Measurements from ENCODE around the gene DUSP18. TPM values are rescaled to one million over a fixed set of nuclear protein-coding genes. Genes with fewer than 3 reads are reported as not detected.

Gene DUSP18
- total and polyA plus RNA-seq, 4 donors, result 9.9 to 21.1 (median 13.7) TPM

DNA sequence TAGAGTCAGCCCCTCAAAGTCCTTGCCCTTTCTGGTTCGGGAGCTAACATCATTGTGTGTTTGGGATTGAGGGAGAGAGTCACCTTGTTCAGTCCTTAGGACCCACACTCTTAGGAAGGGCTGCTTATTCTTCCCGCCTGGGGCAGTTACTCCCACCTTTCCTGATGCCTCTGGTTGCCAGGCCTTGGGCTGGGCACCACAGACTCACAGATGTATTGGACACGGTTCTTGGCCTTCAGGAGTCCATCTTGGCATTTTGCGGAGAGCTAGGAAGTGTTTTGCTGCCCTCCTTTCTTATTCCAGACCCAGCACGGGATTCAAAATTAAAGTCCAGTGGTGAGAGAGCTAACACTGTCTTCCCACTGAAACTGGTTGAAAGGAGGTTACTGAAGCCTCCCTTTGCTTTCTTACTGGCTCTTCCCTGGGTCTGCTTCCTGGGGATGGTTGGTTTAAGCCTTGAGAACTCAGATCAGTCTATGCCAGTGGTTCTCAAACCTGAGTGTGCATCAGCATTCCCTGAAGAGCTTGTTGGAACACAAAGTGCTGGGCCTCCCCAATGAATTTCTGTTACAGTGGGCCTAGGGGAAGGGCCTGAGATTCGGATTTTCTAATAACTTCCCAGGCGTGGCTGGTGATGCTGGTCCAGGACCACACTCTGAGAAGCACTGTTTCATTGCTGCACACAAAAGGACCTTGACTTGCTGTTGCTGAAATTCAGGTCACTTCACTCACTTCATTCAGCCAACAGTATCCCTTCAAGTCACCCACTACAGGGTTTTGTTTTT lies 28.4 kb upstream of the DUSP18 start:
- WGBS (ENCODE audit: insufficient coverage), result 50% methylated on average over 7 of the region's 7 CpGs
- no peaks in the 10 kb centered on the region for H3K36me3 ChIP-seq (ENCODE audit: control insufficient read depth, insufficient read depth, low read length)
- no peaks in the 10 kb centered on the region for H3K27me3 ChIP-seq (ENCODE audit: control insufficient read depth, insufficient read depth, low read length)
- H3K9me3 ChIP-seq (ENCODE audit: control insufficient read depth, insufficient read depth, low read length), result no peaks in the 10 kb centered on the region
- H3K4me1 ChIP-seq (ENCODE audit: control insufficient read depth, insufficient read depth, low read length), result peaks cover 32% of the 10 kb centered on the region
- H3K4me3 ChIP-seq (ENCODE audit: low read depth, low read length), result peak overlapping the region; percentile 16
- H3K27ac ChIP-seq (ENCODE audit: low read depth, low read length), result no peak overlapping the region
- peak in 2 of 6 donors; percentile 15 to 28 for DNase-seq (ENCODE audit: low read depth in 4 of 6, low spot score in 6 of 6)

DNA sequence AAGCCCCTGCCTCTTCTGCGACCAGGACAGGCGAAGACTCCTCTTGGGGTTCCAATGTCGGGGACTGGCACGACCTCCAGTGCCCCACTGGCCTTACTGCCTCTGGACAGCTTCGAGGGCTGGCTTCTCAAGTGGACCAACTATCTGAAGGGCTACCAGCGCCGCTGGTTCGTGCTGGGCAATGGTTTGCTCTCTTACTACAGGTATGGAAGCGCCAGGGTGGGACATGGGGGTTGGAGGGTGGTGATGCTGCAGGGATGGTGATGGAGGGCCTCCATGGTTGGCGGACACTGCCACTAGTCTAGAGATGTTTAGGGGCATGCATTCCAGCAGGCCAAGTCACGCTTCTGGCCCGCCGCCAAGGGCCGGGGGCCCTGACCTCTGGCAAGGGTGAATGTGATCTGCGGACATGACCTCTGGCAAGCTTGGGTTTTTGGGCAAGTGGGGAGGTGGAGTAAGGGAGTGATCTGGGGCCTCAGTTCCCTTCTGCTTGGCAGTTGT lies 27.7 kb upstream of the DUSP18 start:
- peak in 2 of 6 donors; percentile 27 to 40 for DNase-seq (ENCODE audit: low read depth in 4 of 6, low spot score in 6 of 6)
- Histone ChIP-seq H3K4me1 (ENCODE audit: control insufficient read depth, insufficient read depth, low read length) (peaks cover 32% of the 10 kb centered on the region), H3K27ac (ENCODE audit: low read depth, low read length) (no peak overlapping the region), H3K27me3 (ENCODE audit: control insufficient read depth, insufficient read depth, low read length) (no peaks in the 10 kb centered on the region), H3K4me3 (ENCODE audit: low read depth, low read length) (peak overlapping the region; percentile 69), H3K36me3 (ENCODE audit: control insufficient read depth, insufficient read depth, low read length) (no peaks in the 10 kb centered on the region), H3K9me3 (ENCODE audit: control insufficient read depth, insufficient read depth, low read length) (no peaks in the 10 kb centered on the region)
- WGBS (ENCODE audit: insufficient coverage), result 58% methylated on average over 15 of the region's 15 CpGs

DNA sequence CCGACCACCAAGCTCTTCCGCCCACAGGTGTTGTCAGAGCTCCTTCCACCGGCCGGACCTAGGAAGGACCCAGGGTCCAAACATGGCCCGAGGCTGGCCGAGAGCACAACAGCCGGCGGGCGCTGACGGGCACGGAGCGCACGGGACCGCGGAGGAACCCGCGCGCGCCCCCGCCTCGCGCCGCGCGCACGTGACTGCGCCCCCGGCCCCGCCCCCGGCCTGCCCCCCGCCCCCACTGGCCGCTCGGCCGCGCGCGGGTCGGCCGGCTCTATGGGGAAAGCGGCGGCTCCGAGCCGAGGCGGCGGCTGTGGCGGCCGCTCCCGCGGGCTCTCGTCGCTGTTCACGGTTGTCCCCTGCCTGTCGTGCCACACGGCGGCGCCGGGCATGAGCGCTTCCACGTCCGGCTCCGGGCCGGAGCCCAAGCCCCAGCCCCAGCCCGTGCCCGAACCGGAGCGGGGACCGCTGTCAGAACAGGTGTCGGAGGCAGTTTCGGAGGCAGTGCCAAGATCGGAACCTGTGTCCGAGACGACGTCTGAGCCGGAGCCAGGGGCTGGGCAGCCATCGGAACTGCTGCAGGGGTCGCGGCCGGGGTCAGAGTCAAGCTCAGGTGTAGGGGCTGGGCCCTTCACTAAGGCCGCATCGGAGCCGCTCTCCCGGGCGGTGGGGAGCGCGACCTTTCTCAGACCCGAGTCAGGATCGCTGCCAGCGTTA lies 27.1 kb upstream of the DUSP18 start, which contains the start of gene OSBP2:
TSS of gene OSBP2 (plus strand) at position 235 of the 711 bp plus-strand sequence. CDS start at position 271, 36 bp downstream.
- H3K9me3 ChIP-seq (ENCODE audit: control insufficient read depth, insufficient read depth, low read length), result no peaks in the 10 kb centered on the region
- H3K27ac ChIP-seq (ENCODE audit: low read depth, low read length), result peak within 1 kb of the TSS; percentile 41
- H3K4me3 ChIP-seq (ENCODE audit: low read depth, low read length), result peak within 1 kb of the TSS; percentile 76
- H3K4me1 ChIP-seq (ENCODE audit: control insufficient read depth, insufficient read depth, low read length), result peaks cover 32% of the 10 kb centered on the region
- WGBS (ENCODE audit: insufficient coverage), result under 1% methylated on average over 88 of the region's 88 CpGs
- H3K27me3 ChIP-seq (ENCODE audit: control insufficient read depth, insufficient read depth, low read length), result no peaks in the 10 kb centered on the region
- H3K36me3 ChIP-seq (ENCODE audit: control insufficient read depth, insufficient read depth, low read length), result no peaks in the 10 kb centered on the region
- DNase-seq (ENCODE audit: low read depth in 4 of 6, low spot score in 6 of 6), result peak in 3 of 6 donors; percentile 42 to 80 (median 79)

DNA sequence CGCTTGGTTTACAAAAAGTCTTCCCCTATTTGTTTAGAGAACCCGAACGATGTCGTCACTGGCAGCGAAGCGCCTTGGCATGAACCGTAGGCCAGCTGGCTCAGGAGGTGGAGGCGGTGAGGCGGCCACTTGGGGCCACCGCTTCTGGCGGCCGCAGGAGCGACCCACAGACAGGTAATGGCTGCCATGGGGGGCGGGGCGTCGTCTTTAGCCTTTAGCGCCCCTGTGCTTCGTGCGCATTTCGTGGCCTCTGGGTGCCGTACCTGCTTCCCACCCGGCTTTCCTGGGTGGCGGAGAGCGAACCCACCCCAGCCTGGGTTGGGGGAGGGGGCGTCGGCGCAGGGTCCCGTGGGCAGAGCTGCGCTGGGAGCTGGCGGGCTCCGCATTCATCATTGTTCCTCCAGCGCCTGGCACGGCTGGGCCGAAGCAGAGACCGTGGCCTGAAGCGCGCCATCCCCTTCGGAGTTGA lies 26.5 kb upstream of the DUSP18 start:
- peak in 3 of 6 donors; percentile 55 to 89 (median 85) for DNase-seq (ENCODE audit: low read depth in 4 of 6, low spot score in 6 of 6)
- Histone ChIP-seq H3K4me1 (ENCODE audit: control insufficient read depth, insufficient read depth, low read length) (peaks cover 32% of the 10 kb centered on the region), H3K4me3 (ENCODE audit: low read depth, low read length) (peak overlapping the region; percentile 76), H3K9me3 (ENCODE audit: control insufficient read depth, insufficient read depth, low read length) (no peaks in the 10 kb centered on the region), H3K27ac (ENCODE audit: low read depth, low read length) (peak overlapping the region; percentile 41), H3K36me3 (ENCODE audit: control insufficient read depth, insufficient read depth, low read length) (no peaks in the 10 kb centered on the region), H3K27me3 (ENCODE audit: control insufficient read depth, insufficient read depth, low read length) (no peaks in the 10 kb centered on the region)
- WGBS (ENCODE audit: insufficient coverage), result under 1% methylated on average over 34 of the region's 38 CpGs

DNA sequence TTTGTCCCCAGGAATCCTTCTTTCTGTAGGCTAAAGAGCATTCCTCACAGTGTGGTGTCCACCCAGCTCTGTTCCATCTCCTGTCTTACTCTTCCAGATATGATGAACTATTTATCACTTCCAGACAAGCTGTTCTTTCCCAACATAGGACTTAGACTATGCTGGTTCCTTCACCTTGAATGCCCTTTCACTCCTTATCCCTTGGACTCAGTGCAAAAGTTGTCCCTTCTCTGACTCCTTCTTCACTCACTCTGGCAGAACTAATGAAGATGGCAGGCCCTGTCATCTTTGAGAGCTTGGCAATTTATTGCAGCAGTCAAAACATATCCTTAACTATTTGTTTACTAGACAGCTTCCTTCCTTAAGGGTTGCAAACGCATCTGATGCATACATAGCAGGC lies 23.5 kb upstream of the DUSP18 start:
- H3K27me3 ChIP-seq (ENCODE audit: control insufficient read depth, insufficient read depth, low read length), result no peaks in the 10 kb centered on the region
- peaks cover 21% of the 10 kb centered on the region for H3K4me1 ChIP-seq (ENCODE audit: control insufficient read depth, insufficient read depth, low read length)
- no peak overlapping the region for H3K4me3 ChIP-seq (ENCODE audit: low read depth, low read length)
- no CpG with 5 or more reads among the region's 1 CpG for WGBS (ENCODE audit: insufficient coverage)
- H3K9me3 ChIP-seq (ENCODE audit: control insufficient read depth, insufficient read depth, low read length), result no peaks in the 10 kb centered on the region
- DNase-seq (ENCODE audit: low read depth in 4 of 6, low spot score in 6 of 6), result no peak
- H3K27ac ChIP-seq (ENCODE audit: low read depth, low read length), result no peak overlapping the region
- no peaks in the 10 kb centered on the region for H3K36me3 ChIP-seq (ENCODE audit: control insufficient read depth, insufficient read depth, low read length)

DNA sequence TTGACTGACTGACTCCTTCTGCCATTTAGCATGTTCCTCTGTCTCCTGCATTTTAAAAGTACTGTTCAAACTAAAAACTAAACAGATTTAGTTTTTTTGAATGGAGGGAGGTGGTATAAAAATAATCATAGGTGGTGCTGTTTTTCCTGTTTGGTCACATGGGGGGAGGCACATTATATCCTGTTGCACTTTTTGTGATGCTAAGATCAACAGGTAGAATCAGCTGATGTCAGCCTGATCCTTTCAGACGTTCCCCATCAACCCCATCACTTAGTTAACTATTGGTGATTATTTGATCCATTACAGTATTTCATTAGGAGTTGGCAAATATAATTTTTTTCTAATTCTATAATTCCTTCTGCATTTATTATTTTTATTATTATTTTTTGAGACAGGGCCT lies 21.9 kb upstream of the DUSP18 start:
- no peaks in the 10 kb centered on the region for H3K27me3 ChIP-seq (ENCODE audit: control insufficient read depth, insufficient read depth, low read length)
- H3K9me3 ChIP-seq (ENCODE audit: control insufficient read depth, insufficient read depth, low read length), result no peaks in the 10 kb centered on the region
- no CpG with 5 or more reads among the region's 1 CpG for WGBS (ENCODE audit: insufficient coverage)
- no peak overlapping the region for H3K4me3 ChIP-seq (ENCODE audit: low read depth, low read length)
- no peak overlapping the region for H3K27ac ChIP-seq (ENCODE audit: low read depth, low read length)
- H3K4me1 ChIP-seq (ENCODE audit: control insufficient read depth, insufficient read depth, low read length), result peaks cover 8% of the 10 kb centered on the region
- no peaks in the 10 kb centered on the region for H3K36me3 ChIP-seq (ENCODE audit: control insufficient read depth, insufficient read depth, low read length)
- DNase-seq (ENCODE audit: low read depth in 4 of 6, low spot score in 6 of 6), result no peak

DNA sequence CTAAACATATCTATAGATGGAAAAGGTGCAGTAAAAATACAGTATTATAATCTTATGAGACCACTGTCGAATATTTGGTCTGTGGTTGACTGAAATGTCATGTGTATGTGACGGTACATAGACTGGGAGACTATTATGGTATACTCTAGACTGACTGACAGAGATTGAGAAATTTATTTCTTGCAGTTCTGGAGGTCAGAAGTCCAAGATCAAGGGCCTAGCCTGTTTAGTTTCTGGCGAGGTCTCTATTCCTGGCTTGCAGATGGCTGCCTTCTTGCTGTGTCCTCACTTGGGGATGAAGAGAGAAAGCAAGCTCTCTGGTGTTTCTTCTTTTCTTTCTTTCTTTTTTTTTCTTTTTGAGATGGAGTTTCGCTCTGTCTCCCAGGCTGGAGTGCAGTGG lies 19.7 kb upstream of the DUSP18 start:
- Histone ChIP-seq H3K4me3 (ENCODE audit: low read depth, low read length) (no peak overlapping the region), H3K9me3 (ENCODE audit: control insufficient read depth, insufficient read depth, low read length) (no peaks in the 10 kb centered on the region)
- 93% methylated on average over 2 of the region's 4 CpGs for WGBS (ENCODE audit: insufficient coverage)

DNA sequence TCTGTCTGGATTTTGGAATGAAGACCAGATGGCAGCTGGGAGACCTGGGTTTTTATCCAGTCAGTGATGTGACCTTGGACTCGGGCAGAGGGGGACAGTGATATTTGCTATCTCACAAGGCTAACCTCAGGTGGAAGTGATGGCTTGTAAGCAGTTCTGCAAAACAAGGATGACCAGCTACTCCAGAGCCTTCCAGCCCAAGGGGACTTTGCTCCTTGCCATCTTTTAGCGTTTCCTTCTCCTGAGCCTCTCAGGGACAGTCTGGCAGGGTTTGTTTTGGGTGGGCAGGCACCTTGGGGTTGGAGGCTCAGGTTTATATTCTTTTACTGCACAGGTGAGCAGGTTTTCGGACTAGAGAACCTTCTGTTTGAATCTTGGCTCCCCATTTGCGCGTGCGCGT lies 17.5 kb upstream of the DUSP18 start:
- no peaks in the 10 kb centered on the region for H3K27me3 ChIP-seq (ENCODE audit: control insufficient read depth, insufficient read depth, low read length)
- 80% methylated on average over 2 of the region's 7 CpGs for WGBS (ENCODE audit: insufficient coverage)
- H3K27ac ChIP-seq (ENCODE audit: low read depth, low read length), result no peak overlapping the region
- H3K4me1 ChIP-seq (ENCODE audit: control insufficient read depth, insufficient read depth, low read length), result peaks cover 7% of the 10 kb centered on the region
- no peak for DNase-seq (ENCODE audit: low read depth in 4 of 6, low spot score in 6 of 6)
- H3K36me3 ChIP-seq (ENCODE audit: control insufficient read depth, insufficient read depth, low read length), result no peaks in the 10 kb centered on the region
- H3K4me3 ChIP-seq (ENCODE audit: low read depth, low read length), result no peak overlapping the region
- H3K9me3 ChIP-seq (ENCODE audit: control insufficient read depth, insufficient read depth, low read length), result no peaks in the 10 kb centered on the region

More for the DNA sequence above, 19.7 kb upstream of the DUSP18 start:
- Histone ChIP-seq H3K27me3 (ENCODE audit: control insufficient read depth, insufficient read depth, low read length) (no peaks in the 10 kb centered on the region), H3K27ac (ENCODE audit: low read depth, low read length) (no peak overlapping the region), H3K36me3 (ENCODE audit: control insufficient read depth, insufficient read depth, low read length) (no peaks in the 10 kb centered on the region), H3K4me1 (ENCODE audit: control insufficient read depth, insufficient read depth, low read length) (no peaks in the 10 kb centered on the region)
- no peak for DNase-seq (ENCODE audit: low read depth in 4 of 6, low spot score in 6 of 6)

DNA sequence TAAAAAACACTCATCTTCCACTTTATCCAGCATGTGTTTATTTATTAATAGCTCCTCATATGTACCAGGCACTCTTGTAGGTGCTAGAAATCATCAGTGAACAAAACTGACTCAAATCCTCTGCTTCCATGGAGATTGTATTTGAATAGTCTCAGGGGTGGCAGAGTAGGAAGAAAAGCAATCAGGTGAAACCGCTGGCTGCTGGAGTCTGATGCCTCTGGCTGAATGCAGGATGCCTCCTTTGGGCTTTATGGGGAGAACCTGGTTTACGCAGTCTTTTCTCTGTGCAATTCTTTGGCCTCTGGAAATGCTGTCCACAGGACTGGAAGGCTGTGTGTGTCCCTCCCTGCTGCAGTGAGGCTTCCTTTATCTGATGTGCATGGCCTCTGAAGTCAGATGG lies 14.2 kb upstream of the DUSP18 start:
- H3K36me3 ChIP-seq (ENCODE audit: control insufficient read depth, insufficient read depth, low read length), result no peaks in the 10 kb centered on the region
- H3K27me3 ChIP-seq (ENCODE audit: control insufficient read depth, insufficient read depth, low read length), result no peaks in the 10 kb centered on the region
- H3K4me1 ChIP-seq (ENCODE audit: control insufficient read depth, insufficient read depth, low read length), result peaks cover 14% of the 10 kb centered on the region
- H3K9me3 ChIP-seq (ENCODE audit: control insufficient read depth, insufficient read depth, low read length), result no peaks in the 10 kb centered on the region
- no peak overlapping the region for H3K27ac ChIP-seq (ENCODE audit: low read depth, low read length)
- WGBS (ENCODE audit: insufficient coverage), result 54% methylated on average over 2 of the region's 2 CpGs
- no peak overlapping the region for H3K4me3 ChIP-seq (ENCODE audit: low read depth, low read length)
- peak in 1 of 6 donors; percentile 81 for DNase-seq (ENCODE audit: low read depth in 4 of 6, low spot score in 6 of 6)

Data from spinal cord (tissue), 10 donors.